Skeletal muscle cell (primary cell): ENCODE data around the gene MYPN.
"Not testable (repeated sequence)": the region's sequence is repeated elsewhere in the genome, so short reads cannot be mapped to it uniquely, and the experiment has no call there.

Experiments
- DNase-seq: peaks from one replicate; pipeline ENCODE4 v3.0.0-alpha.2; 2010; ENCODE audit warnings: low read depth
- H3K4me3 ChIP-seq: 2 replicates; pipeline ENCODE4 v1.5.1; 2011; ENCODE audit warnings: low read depth, mild to moderate bottlenecking, control low read depth, low read length, moderate library complexity

The MYPN gene

GRCh38 chr10:68242051-68242450, 132.8 kb downstream of the MYPN start:
- DNase-seq: no peak

GRCh38 chr10:68246397-68246796, 137.1 kb downstream of the MYPN start:
- DNase-seq, H3K4me3 ChIP-seq: not testable (repeated sequence)

More at GRCh38 chr10:68242051-68242450, 132.8 kb downstream of the MYPN start:
- no peak overlapping the region for H3K4me3 ChIP-seq

GRCh38 chr10:68247931-68248330, 138.6 kb downstream of the MYPN start:
- DNase-seq: no peak
- H3K4me3 ChIP-seq: no peak overlapping the region

GRCh38 chr10:68249297-68249696, 140.0 kb downstream of the MYPN start:
- H3K4me3 ChIP-seq: no peak overlapping the region
- no peak for DNase-seq

GRCh38 chr10:68251151-68251550, 141.9 kb downstream of the MYPN start:
- no peak for DNase-seq
- no peak overlapping the region for H3K4me3 ChIP-seq

GRCh38 chr10:68251625-68252495, 142.6 kb downstream of the MYPN start:
- H3K4me3 ChIP-seq: no peak overlapping the region
- no peak for DNase-seq

GRCh38 chr10:68253346-68253745, 144.1 kb downstream of the MYPN start:
- no peak for DNase-seq
- no peak overlapping the region for H3K4me3 ChIP-seq

GRCh38 chr10:68261132-68261856, 152.0 kb downstream of the MYPN start:
- H3K4me3 ChIP-seq: no peak overlapping the region
- DNase-seq: no peak
